HFF-Myc (cell line): ENCODE results near the gene ISY1.
"Not testable (repeated sequence)": the region's sequence is repeated elsewhere in the genome, so short reads cannot be mapped to it uniquely, and the experiment has no call there.

Source experiments
- DNase-seq: peaks from one replicate; pipeline ENCODE4 v3.0.0-alpha.2; 2011; ENCODE audit warnings: low read depth; ENCODE audit errors: extremely low read depth
- H3K4me3 ChIP-seq: replicated peaks from 2 replicates; pipeline ENCODE4 v1.5.1; 2011; ENCODE audit warnings: low read depth, mild to moderate bottlenecking, control low read depth, low read length
- CTCF ChIP-seq: IDR thresholded peaks from 2 replicates; pipeline ENCODE4 v1.5.1; 2012; ENCODE audit warnings: mild to moderate bottlenecking, low read depth, low read length, control low read depth; ENCODE audit errors: missing control alignments

ISY1 gene

DNA sequence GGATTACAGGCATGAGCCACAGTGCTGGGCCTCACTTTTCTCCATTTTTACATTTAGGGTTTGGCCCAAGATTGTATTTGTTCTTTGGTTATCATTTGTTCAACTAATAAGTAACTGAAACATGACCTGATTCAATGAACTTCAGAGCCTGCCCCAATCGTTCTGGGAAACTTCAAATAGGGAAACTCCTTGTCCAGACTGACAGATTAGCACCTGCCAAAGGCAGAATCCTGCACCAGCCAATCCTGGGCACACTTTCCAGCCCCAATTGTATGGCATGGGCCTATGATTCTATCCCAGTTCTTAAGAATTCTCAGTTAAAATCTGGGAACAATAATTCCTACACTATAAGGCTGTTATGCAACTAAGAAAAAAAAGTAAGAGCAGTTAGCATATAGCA is 21.0 kb downstream of the ISY1 start:
- no peak for TF ChIP-seq CTCF
- DNase-seq, result no peak

DNA sequence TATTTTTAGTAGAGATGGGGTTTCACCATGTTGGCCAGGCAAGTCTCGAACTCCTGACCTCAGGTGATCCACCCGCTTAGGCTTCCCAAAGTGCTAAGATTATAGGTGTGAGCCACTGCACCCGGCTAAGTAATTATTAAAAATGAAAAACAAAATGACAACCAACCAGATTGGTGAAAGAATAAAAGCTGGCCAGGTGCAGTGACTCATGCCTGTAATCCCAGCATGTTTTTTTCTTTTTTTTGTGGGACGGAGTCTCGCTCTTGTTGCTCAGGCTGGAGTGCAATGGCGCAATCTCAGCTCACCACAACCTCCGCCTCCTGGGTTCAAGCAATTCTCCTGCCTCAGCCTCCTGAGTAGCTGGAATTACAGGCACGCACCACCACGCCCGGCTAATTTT is 24.6 kb downstream of the ISY1 start:
- not testable (repeated sequence) for H3K4me3 ChIP-seq, DNase-seq

More for the DNA sequence above, 21.0 kb downstream of the ISY1 start:
- no peak overlapping the region for H3K4me3 ChIP-seq

DNA sequence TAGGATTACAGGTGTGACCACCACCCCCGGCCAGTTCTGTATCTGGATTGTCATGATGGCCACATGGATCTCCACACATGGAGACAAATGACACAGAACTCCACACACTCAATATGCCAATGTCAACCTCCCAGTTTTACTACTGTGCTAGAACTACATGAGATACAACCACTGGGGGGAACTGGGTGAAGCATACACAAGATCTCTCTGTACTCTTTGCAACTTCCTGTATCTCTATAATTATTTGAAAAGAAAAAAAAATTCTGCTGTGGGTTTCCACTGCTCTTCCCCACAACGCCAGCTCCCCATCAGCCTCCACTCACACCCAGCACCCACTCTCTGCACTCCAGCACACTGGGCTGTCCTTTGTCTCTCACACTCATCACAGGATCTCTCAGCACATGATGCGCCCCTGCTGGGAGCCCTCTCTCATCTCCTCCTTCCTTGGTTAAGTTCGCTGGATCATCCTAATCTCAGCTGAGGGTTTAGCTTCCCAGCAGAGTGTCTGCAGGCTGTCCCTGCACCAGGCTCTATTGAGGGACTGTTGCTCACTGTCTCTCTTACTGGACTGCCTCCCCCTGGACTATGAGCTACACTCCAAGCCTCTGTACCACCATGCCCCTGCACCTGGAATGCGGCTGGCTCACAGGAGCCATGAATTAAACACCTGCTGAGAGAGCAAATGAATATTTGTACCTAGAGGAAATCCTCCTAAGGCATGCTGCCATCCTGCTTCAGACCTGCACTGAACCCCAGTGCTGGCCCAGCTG is 28.6 kb downstream of the ISY1 start:
- TF ChIP-seq CTCF, result no peak
- no peak for DNase-seq
- no peak overlapping the region for H3K4me3 ChIP-seq

DNA sequence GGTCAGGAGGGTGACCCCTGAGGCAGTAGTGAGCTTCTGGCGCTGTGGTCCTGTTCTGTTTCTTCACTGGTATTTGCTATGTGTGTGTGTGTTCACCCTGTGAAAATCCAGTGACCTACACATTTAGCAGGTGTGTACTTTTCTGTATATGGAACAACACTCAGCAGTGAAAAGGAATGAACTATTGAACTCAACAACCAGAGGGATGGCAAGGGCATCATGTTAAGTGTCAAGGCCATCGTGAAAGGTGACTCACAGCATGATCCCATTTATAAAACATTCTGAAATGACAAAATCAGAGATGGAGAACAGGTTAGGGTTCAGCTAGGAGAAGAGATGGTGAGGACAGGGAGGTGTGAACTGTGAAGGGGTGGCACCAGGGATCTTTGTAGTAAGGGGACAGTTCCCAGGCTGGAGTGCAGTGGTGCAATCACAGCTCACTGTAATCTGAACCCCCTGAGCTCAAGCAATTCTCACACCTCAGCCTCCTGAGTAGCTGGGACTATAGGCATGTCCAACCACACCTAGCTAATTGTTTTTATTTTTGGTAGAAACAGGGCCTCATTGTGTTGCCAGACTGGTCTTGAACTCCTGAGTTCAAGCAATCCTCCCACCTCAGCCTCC is 29.3 kb downstream of the ISY1 start:
- no peak overlapping the region for H3K4me3 ChIP-seq
- TF ChIP-seq CTCF, result no peak
- no peak for DNase-seq

DNA sequence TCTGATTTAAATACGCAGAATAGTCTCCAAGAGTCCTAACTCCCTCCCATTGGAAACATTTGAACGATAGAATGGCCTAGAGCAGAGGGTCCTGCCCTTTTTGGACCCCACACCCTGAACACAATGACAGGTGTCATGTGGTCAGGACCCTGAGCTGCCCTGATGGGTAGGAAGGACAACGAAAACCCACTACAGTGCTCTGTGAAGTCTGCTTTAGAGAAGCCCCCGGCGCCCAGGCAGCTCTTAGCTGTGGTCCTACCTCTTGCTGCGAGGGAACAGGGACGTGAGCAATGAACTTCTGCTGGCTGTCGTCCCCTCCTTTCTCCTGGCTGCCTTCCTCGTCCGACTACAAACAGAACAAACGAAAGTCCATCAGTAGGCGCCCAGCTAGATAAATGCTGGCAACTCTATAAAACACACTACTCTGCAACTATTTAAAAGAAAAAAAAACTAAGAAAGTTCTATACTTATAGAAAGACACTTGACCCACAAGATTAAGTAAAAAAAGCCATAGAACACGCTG is 30.5 kb downstream of the ISY1 start:
- DNase-seq, result no peak
- no peak overlapping the region for H3K4me3 ChIP-seq
- no peak for TF ChIP-seq CTCF

DNA sequence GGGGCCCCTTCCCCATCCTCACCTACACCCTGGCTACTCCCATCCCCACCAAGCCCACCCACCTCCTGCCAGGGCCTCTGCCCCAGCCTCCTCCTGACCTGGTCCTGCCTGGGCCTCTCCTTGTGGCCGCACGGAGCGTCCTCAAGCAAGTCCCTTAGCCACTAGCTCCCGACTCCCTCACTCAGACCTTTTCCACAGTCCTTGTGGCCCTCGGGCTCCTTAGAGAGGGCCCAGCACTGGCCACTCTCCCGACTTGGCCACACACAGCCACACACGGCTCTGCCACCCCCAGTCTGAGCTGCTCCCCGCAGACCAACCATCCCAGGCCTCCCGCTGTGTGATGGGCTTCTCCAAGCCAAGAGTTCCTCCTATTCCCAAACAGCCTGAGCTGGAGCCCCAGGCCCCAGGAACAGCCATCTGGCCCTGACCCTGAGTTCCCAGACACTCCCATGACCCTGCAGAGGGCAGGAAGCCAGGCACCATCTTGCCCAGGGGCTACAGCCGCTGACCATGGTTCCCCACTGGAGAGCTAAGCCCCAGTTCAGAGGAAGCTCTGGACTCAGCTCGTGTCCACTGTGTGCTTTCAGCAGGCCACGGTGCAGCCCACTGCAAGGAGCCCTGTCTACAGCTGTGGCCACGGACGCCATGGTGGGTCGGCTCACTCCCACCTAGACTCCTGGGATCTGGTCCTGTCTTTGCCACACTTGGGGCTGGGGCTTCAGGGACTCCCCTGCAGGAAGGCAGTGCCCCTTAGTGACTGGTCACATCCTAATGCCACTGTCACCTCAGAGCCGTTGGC is 32.3 kb downstream of the ISY1 start:
- TF ChIP-seq CTCF, result no peak
- no peak for DNase-seq
- no peak overlapping the region for H3K4me3 ChIP-seq
